ENCODE measurements around the gene P2RX1. TPM values are rescaled to one million over a fixed set of nuclear protein-coding genes. Genes with fewer than 3 reads are reported as not detected.
A peak's percentile ranks its signal among the peaks of the same experiment; 100 is the strongest.

P2RX1 gene
- total RNA-seq, 4 donors from 2014 or later: 0.82 to 11.2 (median 7.0) TPM

DNA sequence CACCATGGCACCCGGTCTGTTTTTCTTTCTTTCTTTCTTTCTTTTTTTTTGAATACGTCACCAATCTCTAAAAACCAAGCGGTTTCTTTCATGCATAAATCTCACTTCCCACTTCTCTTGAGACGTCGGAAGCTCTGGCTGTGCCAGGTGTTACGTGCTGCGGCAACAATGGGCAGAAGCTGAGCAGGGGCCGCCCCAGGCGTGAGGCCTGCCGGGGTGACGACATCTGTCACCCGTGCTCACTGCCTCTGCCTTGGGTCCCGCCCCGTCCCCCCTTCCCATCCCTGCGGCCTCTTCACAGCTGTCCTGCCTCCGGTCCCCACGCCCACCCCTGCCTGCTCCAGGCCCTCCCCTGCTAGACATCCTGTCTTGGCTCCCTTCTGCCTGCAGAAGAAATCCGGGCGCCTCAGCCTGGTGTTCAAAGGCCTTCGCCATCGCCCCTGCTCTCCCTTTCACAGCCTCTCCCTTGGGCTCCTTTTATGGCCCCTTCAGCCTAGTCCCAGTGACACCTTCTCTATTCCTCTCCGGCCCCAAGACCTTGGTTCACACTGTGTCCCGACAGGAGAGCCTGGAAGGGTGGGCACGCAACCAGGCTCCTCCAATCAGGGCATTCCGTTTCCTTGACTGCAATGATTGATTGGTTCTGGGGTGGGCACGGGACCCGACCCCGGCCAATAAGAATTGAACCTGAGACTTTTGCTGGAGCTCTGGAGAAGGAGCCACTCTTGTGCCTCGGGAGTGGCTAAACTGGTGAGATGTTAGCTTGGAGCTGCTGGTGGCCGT, 4.8 kb downstream of the P2RX1 start:
- Histone ChIP-seq H3K4me1 (peaks cover 15 to 29% (median 20%) of the 10 kb centered on the region in 4 donors), H3K27ac (peak overlapping the region; percentile 15 to 70 (median 53)), H3K9me3 (no peaks in the 10 kb centered on the region), H3K36me3 (no peaks in the 10 kb centered on the region), H3K27me3 (no peaks in the 10 kb centered on the region), H3K4me3 (no peak overlapping the region)
- in situ Hi-C loops (cut with MboI; ENCODE audit: low pct_ligation_motif_present in 1 of 4, low pct_unique_long_range_greater_than_20kb in 1 of 4, low sequenced_read_pairs in 3 of 4) (loop anchor here in 1 of 4 donors (10.0 kb wide), 1 partner anchor 83 kb away; no protein-coding TSS in a partner anchor), intact Hi-C loops (cut with DNase I; ENCODE audit: low total_unique reads) (loop anchor here (10.0 kb wide), 1 partner anchor 93 kb away; no protein-coding TSS in a partner anchor)
- WGBS, 2 donors (ENCODE audit: low coverage in 1 of 2): 48 to 63% methylated on average over 3 to 28 of the region's 30 CpGs
- DNase-seq: peak; percentile 72
- peak in 1 of 3 donors; percentile 49 for TF ChIP-seq POLR2AphosphoS5 (IDR thresholded peaks at IDR 0.05)
- TF ChIP-seq, protein P1, sequence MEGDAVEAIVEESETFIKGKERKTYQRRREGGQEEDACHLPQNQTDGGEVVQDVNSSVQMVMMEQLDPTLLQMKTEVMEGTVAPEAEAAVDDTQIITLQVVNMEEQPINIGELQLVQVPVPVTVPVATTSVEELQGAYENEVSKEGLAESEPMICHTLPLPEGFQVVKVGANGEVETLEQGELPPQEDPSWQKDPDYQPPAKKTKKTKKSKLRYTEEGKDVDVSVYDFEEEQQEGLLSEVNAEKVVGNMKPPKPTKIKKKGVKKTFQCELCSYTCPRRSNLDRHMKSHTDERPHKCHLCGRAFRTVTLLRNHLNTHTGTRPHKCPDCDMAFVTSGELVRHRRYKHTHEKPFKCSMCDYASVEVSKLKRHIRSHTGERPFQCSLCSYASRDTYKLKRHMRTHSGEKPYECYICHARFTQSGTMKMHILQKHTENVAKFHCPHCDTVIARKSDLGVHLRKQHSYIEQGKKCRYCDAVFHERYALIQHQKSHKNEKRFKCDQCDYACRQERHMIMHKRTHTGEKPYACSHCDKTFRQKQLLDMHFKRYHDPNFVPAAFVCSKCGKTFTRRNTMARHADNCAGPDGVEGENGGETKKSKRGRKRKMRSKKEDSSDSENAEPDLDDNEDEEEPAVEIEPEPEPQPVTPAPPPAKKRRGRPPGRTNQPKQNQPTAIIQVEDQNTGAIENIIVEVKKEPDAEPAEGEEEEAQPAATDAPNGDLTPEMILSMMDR (IDR thresholded peaks at IDR 0.05): no peak

DNA sequence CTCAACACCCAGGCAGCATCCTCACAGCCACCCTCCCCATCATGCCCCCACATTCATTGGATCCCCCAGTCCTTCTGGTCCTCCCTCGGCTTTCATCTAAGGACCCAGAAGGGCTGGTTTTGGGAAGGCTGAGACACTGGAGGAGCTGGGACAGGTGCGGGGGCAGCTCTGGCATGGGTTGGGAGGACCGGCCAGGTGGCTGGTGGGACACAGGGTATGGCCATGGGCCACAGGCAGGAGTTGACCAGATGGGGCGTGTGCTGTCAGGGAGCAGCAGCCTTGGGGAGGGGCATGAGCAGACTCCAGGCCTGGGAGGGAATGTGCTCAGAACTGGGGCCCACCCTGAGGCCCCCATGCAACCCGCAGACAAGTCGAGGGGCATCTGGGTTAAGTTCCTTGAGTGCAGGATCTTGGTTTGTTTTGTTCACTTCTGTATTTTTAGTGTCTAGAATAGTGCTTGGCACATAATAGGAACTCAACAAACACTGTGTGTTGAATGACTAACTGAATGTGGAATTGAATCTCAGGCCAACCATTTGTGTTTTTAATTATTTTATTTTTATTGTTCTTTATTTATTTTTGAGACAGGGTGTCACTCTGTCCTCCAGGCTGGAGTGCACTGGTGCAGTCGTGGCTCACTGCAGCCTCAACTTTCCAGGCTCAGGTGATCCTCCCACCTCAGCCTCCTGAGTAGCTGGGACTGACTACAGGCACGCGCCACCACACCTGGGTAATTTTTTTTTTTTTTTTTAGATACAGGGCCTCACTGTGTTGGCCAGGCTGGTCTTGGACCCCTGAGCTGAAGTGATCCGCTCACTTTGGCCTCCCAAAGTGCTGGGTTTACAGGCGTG, 5.6 kb downstream of the P2RX1 start:
- TF ChIP-seq EP300 (IDR thresholded peaks at IDR 0.05; ENCODE audit: low read depth) (no peak), POLR2AphosphoS5 (IDR thresholded peaks at IDR 0.05) (no peak), POLR2A (IDR thresholded peaks at IDR 0.05) (no peak)
- TF ChIP-seq, protein P1 (IDR thresholded peaks at IDR 0.05): no peak
- Histone ChIP-seq H3K27me3 (no peaks in the 10 kb centered on the region), H3K9me3 (no peaks in the 10 kb centered on the region), H3K4me1 (peaks cover 8 to 21% (median 15%) of the 10 kb centered on the region in 4 donors), H3K4me3 (no peak overlapping the region), H3K36me3 (no peaks in the 10 kb centered on the region), H3K27ac (peak overlapping the region in 3 of 4 donors; percentile 51 to 70 (median 55))
- WGBS, 2 donors (ENCODE audit: low coverage in 1 of 2): 73 to 100% methylated on average over 1 to 11 of the region's 11 CpGs
- intact Hi-C loops (cut with DNase I; ENCODE audit: low total_unique reads) (loop anchor here (10.0 kb wide), 1 partner anchor 94 kb away; no protein-coding TSS in a partner anchor), in situ Hi-C loops (cut with MboI; ENCODE audit: low pct_ligation_motif_present in 1 of 4, low pct_unique_long_range_greater_than_20kb in 1 of 4, low sequenced_read_pairs in 3 of 4) (loop anchor here in 1 of 4 donors (10.0 kb wide), 1 partner anchor 84 kb away; no protein-coding TSS in a partner anchor)
- no peak for DNase-seq

DNA sequence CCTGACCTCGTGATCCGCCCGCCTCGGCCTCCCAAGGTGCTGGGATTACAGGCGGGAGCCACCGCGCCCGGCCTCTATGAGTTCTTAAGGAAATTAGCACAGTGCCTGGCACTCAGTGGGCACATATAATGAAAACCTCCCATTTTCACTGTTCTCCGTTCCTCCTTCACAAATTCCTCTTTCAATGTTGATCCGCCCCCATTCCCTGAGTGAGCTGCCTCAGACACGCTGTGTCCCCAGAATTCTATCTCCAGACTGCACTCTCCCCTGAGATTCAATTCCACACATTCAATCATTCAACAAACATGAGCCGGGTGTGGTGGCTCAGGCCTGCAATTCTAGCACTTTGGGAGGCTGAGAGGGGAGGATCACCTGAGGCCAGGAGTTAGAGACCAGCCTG, 7.0 kb downstream of the P2RX1 start:
- Histone ChIP-seq H3K9me3 (no peaks in the 10 kb centered on the region), H3K4me3 (no peak overlapping the region), H3K27ac (no peak overlapping the region), H3K4me1 (peaks cover 8 to 15% (median 11%) of the 10 kb centered on the region in 4 donors), H3K36me3 (no peaks in the 10 kb centered on the region), H3K27me3 (no peaks in the 10 kb centered on the region)
- TF ChIP-seq POLR2A (IDR thresholded peaks at IDR 0.05) (no peak), EP300 (IDR thresholded peaks at IDR 0.05; ENCODE audit: low read depth) (no peak), POLR2AphosphoS5 (IDR thresholded peaks at IDR 0.05) (no peak)
- TF ChIP-seq, protein P1 (IDR thresholded peaks at IDR 0.05): no peak
- intact Hi-C loops (cut with DNase I; ENCODE audit: low total_unique reads): no loop called here
- 80 to 92% methylated on average over 1 to 12 of the region's 12 CpGs for WGBS, 2 donors (ENCODE audit: low coverage in 1 of 2)
- DNase-seq: no peak
- in situ Hi-C loops (cut with MboI; ENCODE audit: low pct_ligation_motif_present in 1 of 4, low pct_unique_long_range_greater_than_20kb in 1 of 4, low sequenced_read_pairs in 3 of 4): no loop called here
